HEK293T (cell line): ENCODE measurements around the gene KCNJ10.

Source experiments
- BHLHE40 ChIP-seq: fragments of 450-650 bp; IDR thresholded peaks from 2 replicates; pipeline ENCODE4 v1.6.1; 2016; ENCODE audit warnings: mild to moderate bottlenecking, moderate library complexity, borderline replicate concordance
- CTBP1 ChIP-seq: fragments of 450-650 bp; IDR thresholded peaks from 2 replicates; pipeline ENCODE4 v1.6.1; 2016; ENCODE audit warnings: borderline replicate concordance
- ELF4 ChIP-seq: fragments of 450-650 bp; IDR thresholded peaks from 2 replicates; pipeline ENCODE4 v1.6.1; 2017; ENCODE audit warnings: antibody characterized with exemption
- FOXA1 ChIP-seq: fragments of 450-650 bp; IDR thresholded peaks from 2 replicates; pipeline ENCODE4 v1.6.1; 2016; ENCODE audit warnings: mild to moderate bottlenecking
- FOXK2 ChIP-seq: fragments of 450-650 bp; IDR thresholded peaks from 2 replicates; pipeline ENCODE4 v1.6.1; 2016; ENCODE audit warnings: mild to moderate bottlenecking
- HDGF ChIP-seq: fragments of 450-650 bp; IDR thresholded peaks from 2 replicates; pipeline ENCODE4 v1.6.1; 2017; ENCODE audit warnings: antibody characterized with exemption, borderline replicate concordance
- L3MBTL2 ChIP-seq: fragments of 450-650 bp; conservative IDR thresholded peaks from 2 replicates; pipeline ENCODE4 v1.6.1; 2016; ENCODE audit warnings: mild to moderate bottlenecking
- NFRKB ChIP-seq: fragments of 450-650 bp; IDR thresholded peaks from 2 replicates; pipeline ENCODE4 v1.6.1; 2016; ENCODE audit warnings: mild to moderate bottlenecking, moderate library complexity
- SP1 ChIP-seq: fragments of 450-650 bp; IDR thresholded peaks from 2 replicates; pipeline ENCODE4 v1.6.1; 2017
- ZNF384 ChIP-seq: fragments of 450-650 bp; IDR thresholded peaks from 2 replicates; pipeline ENCODE4 v1.6.1; 2016

GRCh38 chr1:159985473-159985872, 84.5 kb downstream of the KCNJ10 start:
- TF ChIP-seq FOXK2 (no peak), FOXA1 (no peak), ELF4 (no peak), NFRKB (no peak), L3MBTL2 (no peak), SP1 (no peak), BHLHE40 (no peak), HDGF (no peak), CTBP1 (no peak), ZNF384 (no peak)
